Measurements from ENCODE around the gene ACAP2.

ACAP2 gene

GRCh38 chr3:195247863-195248189, 195.0 kb downstream of the ACAP2 start:
- DNase-seq (ENCODE audit: insufficient read length, low spot score) (no peak), FAIRE-seq (no peak)

DNA sequence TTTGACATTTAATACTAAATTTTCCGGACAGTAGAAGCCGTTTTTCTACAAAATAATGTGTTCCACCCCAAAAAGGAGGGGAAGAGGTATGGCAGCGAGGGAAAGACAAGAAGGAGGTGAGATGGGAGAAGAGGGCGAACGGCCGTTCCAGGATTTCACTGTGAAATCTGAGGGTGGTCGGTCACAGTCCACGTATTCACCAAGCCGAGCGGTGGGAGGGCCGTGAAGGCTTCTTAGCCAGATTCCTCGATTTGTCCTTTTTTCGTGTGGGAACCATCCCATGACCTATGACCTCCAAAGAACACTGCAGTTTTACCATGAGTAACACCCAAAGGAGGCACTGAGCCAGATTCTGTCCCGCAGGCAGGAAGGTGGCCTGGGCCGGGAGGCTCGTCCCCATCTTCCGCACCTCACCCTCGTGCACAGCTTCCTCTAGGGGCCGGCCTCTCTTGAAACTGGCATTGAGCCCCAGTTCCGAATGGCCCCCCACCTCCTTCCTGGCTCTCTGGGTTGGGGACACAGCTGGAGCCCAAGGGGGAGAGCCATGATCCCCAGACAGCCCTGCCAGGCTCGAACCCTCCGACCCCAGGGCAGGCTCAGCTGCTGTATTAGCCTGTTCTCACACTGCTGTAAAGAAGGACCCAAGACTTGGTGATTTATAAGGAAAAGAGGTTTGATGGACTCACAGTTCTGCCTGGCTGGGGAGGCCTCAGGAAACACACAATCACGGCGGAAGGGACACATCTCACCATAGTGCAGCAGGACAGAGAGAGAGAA, 195.5 kb downstream of the ACAP2 start:
- no peak for DNase-seq (ENCODE audit: insufficient read length, low spot score)
- TF ChIP-seq, protein P1, sequence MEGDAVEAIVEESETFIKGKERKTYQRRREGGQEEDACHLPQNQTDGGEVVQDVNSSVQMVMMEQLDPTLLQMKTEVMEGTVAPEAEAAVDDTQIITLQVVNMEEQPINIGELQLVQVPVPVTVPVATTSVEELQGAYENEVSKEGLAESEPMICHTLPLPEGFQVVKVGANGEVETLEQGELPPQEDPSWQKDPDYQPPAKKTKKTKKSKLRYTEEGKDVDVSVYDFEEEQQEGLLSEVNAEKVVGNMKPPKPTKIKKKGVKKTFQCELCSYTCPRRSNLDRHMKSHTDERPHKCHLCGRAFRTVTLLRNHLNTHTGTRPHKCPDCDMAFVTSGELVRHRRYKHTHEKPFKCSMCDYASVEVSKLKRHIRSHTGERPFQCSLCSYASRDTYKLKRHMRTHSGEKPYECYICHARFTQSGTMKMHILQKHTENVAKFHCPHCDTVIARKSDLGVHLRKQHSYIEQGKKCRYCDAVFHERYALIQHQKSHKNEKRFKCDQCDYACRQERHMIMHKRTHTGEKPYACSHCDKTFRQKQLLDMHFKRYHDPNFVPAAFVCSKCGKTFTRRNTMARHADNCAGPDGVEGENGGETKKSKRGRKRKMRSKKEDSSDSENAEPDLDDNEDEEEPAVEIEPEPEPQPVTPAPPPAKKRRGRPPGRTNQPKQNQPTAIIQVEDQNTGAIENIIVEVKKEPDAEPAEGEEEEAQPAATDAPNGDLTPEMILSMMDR (IDR thresholded peaks at IDR 0.05; ENCODE audit: insufficient read depth, missing control alignments): no peak
- no peak for FAIRE-seq

More at GRCh38 chr3:195247863-195248189, 195.0 kb downstream of the ACAP2 start:
- TF ChIP-seq, protein P1 (IDR thresholded peaks at IDR 0.05; ENCODE audit: insufficient read depth, missing control alignments): no peak

DNA sequence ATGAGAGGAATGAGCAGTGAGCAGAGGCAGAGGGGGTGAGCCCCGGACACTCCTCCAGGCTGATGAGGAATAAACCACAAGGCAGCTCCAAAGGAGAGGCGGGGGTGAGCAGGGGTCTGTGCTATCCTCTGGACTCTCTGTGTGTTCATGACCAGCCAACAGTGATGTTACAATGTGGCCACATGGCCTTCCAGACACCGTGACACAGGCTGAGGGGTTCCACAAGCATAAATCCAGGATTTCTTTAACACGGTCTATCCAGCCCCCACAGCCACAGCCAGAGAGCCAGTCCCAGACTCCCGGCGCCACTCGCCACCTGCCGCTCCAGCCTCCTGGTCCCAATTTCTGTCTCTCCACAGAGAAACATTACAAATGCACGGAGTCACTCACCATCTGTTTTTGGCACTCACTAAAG, 196.2 kb downstream of the ACAP2 start:
- DNase-seq (ENCODE audit: insufficient read length, low spot score) (peak; percentile 75), FAIRE-seq (no peak)
- TF ChIP-seq, protein P1 (IDR thresholded peaks at IDR 0.05; ENCODE audit: insufficient read depth, missing control alignments): no peak

GRCh38 chr3:195245531-195245951, 197.3 kb downstream of the ACAP2 start:
- TF ChIP-seq, protein P1 (IDR thresholded peaks at IDR 0.05; ENCODE audit: insufficient read depth, missing control alignments): no peak
- FAIRE-seq: no peak
- no peak for DNase-seq (ENCODE audit: insufficient read length, low spot score)

GRCh38 chr3:195241592-195242355, 201.0 kb downstream of the ACAP2 start:
- TF ChIP-seq, protein P1 (IDR thresholded peaks at IDR 0.05; ENCODE audit: insufficient read depth, missing control alignments): no peak
- FAIRE-seq (no peak), DNase-seq (ENCODE audit: insufficient read length, low spot score) (no peak)

DNA sequence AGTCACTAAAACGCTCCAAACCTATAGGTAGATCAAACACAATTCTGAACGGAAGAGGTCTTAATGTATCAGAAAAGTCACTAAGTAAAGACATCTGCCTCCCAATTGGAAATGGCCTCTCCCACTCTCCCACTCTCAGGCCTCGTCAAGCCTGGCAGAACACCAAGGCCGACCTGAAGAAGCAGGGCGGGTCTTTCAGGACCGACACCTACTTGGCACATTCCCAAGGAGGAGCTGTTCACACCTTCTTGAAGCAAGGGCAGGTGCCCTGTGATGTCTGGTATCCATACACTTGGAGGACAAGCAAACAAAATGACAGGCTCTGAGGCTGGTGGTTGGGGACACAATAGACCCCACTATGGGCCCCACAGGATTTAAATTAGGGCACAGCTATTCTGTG, 201.9 kb downstream of the ACAP2 start:
- TF ChIP-seq, protein P1 (IDR thresholded peaks at IDR 0.05; ENCODE audit: insufficient read depth, missing control alignments): no peak
- FAIRE-seq (no peak), DNase-seq (ENCODE audit: insufficient read length, low spot score) (no peak)

Data from D721Med (cell line).